SK-N-SH (cell line): ENCODE results near the gene TBC1D30. TPM values are rescaled to one million over a fixed set of nuclear protein-coding genes. Genes with fewer than 3 reads are reported as not detected.

Experiments used
- CTCF ChIA-PET: fragments of 300-600, 350-600 bp; formaldehyde crosslinking; extraction: SDS; loops from one replicate; lab custom pipeline; 2021; lab: Yijun Ruan, JAX
- POLR2A ChIA-PET: fragments of 350-600 bp; sonication (Branson Sonifier 250); formaldehyde crosslinking; extraction: SDS; loops from one replicate; lab custom pipeline; 2020; ENCODE audit warnings: antibody characterized with exemption, inconsistent platforms; lab: Yijun Ruan, JAX
- DNase-seq: peaks from one replicate; pipeline ENCODE4 v3.0.0; 2012
- H2AFZ ChIP-seq: fragments of 200-600 bp; sonication (generic); 2 replicates; pipeline ENCODE4 v1.8.1; 2016; ENCODE audit warnings: antibody characterized with exemption, mild to moderate bottlenecking, low read depth
- H3F3A ChIP-seq: fragments of 200-600 bp; sonication (generic); replicated peaks from 2 replicates; pipeline ENCODE3; 2016; ENCODE audit warnings: antibody characterized with exemption, mild to moderate bottlenecking; ENCODE audit not compliant: insufficient read depth
- H3K27ac ChIP-seq, 2 experiments: fragments of 200-500 bp in 1 of 2; fragments of 200-600 bp in 1 of 2; sonication (Bioruptor generic) in 1 of 2; sonication (generic), shearing (Covaris generic) in 1 of 2; 2 replicates each; pipeline versions ENCODE4 v1.5.1 to v1.6.1; 2014 to 2016; ENCODE audit warnings: low read depth in 2 of 2, inconsistent platforms in 1 of 2, low read length in 1 of 2, mild to moderate bottlenecking in 1 of 2, mixed read lengths in 1 of 2
- H3K27me3 ChIP-seq: fragments of 200-600 bp; sonication (generic), shearing (Covaris generic); 2 replicates; pipeline ENCODE4 v1.6.1; 2016; ENCODE audit warnings: mixed run types; ENCODE audit not compliant: insufficient read depth
- H3K36me3 ChIP-seq, 2 experiments: fragments of 200-500 bp in 1 of 2; fragments of 200-600 bp in 1 of 2; sonication (Bioruptor generic) in 1 of 2; sonication (generic) in 1 of 2; replicated peaks in 1 of 2; 2 replicates each; pipeline versions ENCODE3 to v1.5.1; 2014 to 2016; ENCODE audit warnings: low read length in 1 of 2, mild to moderate bottlenecking in 1 of 2; ENCODE audit not compliant: insufficient read depth in 2 of 2, control insufficient read depth in 1 of 2
- H3K4me1 ChIP-seq, 2 experiments: fragments of 200-500 bp in 1 of 2; fragments of 200-600 bp in 1 of 2; sonication (Bioruptor generic) in 1 of 2; sonication (generic), shearing (Covaris generic) in 1 of 2; 2 replicates each; pipeline versions ENCODE4 v1.5.1 to v1.6.1; 2014 to 2016; ENCODE audit warnings: low read depth in 1 of 2, low read length in 1 of 2, mixed run types in 1 of 2; ENCODE audit not compliant: insufficient read depth in 2 of 2, control insufficient read depth in 1 of 2
- H3K4me2 ChIP-seq: fragments of 200-600 bp; sonication (generic), shearing (Covaris generic); 2 replicates; pipeline ENCODE4 v1.6.1; 2017; ENCODE audit warnings: mixed run types
- H3K4me3 ChIP-seq, 2 experiments: fragments of 200-500 bp in 1 of 2; fragments of 200-600 bp in 1 of 2; sonication (Bioruptor generic) in 1 of 2; sonication (generic), shearing (Covaris generic) in 1 of 2; 2 replicates each; pipeline versions ENCODE4 v1.5.1 to v1.8.1; 2014 to 2016; ENCODE audit warnings: low read depth in 2 of 2, inconsistent platforms in 1 of 2, low read length in 1 of 2, mild to moderate bottlenecking in 1 of 2, mixed read lengths in 1 of 2, moderate library complexity in 1 of 2
- H3K79me2 ChIP-seq: fragments of 200-600 bp; sonication (generic); 2 replicates; pipeline ENCODE4 v1.8.1; 2017; ENCODE audit warnings: mild to moderate bottlenecking; ENCODE audit not compliant: insufficient read depth
- H3K9ac ChIP-seq: fragments of 200-600 bp; sonication (generic); 2 replicates; pipeline ENCODE4 v1.6.1; 2017; ENCODE audit warnings: mixed run types
- H3K9me2 ChIP-seq: fragments of 200-600 bp; sonication (generic); 2 replicates; pipeline ENCODE4 v1.6.1; 2017; ENCODE audit warnings: mixed run types
- H3K9me3 ChIP-seq: fragments of 200-600 bp; sonication (generic); 2 replicates; pipeline ENCODE4 v1.6.1; 2017; ENCODE audit warnings: mixed run types, mild to moderate bottlenecking, moderate library complexity
- H4K20me1 ChIP-seq: fragments of 200-600 bp; sonication (generic); 2 replicates; pipeline ENCODE4 v1.6.1; 2017; ENCODE audit warnings: mild to moderate bottlenecking, mixed run types; ENCODE audit not compliant: insufficient read depth
- ELF1 ChIP-seq: IDR thresholded peaks from 2 replicates; pipeline ENCODE4 v1.4.0; 2012
- EP300 ChIP-seq, 2 experiments: IDR thresholded peaks; 2 replicates each; pipeline versions ENCODE4 v1.4.0 to v1.6.1; 2012; ENCODE audit warnings: borderline replicate concordance in 1 of 2, low read depth in 1 of 2, low read length in 1 of 2
- FOXM1 ChIP-seq: IDR thresholded peaks from 2 replicates; pipeline ENCODE4 v1.4.0; 2012; ENCODE audit warnings: low read depth, mild to moderate bottlenecking
- GATA2 ChIP-seq: sonication (generic); formaldehyde crosslinking; IDR thresholded peaks from 2 replicates; pipeline ENCODE4 v1.5.0; 2020; ENCODE audit warnings: mild to moderate bottlenecking, missing genetic modification reagents
- IRF3 ChIP-seq: fragments of 150-350 bp; IDR thresholded peaks from 2 replicates; pipeline ENCODE4 v1.6.1; 2016; ENCODE audit warnings: mild to moderate bottlenecking, low read depth, low read length
- NFIC ChIP-seq: IDR thresholded peaks from 2 replicates; pipeline ENCODE4 v1.4.0; 2012; ENCODE audit warnings: borderline replicate concordance
- NRF1 ChIP-seq: IDR thresholded peaks from 2 replicates; pipeline ENCODE4 v1.6.1; 2012; ENCODE audit warnings: low read depth, mild to moderate bottlenecking, low read length
- PBX3 ChIP-seq: IDR thresholded peaks from 2 replicates; pipeline ENCODE4; 2012
- RAD21 ChIP-seq: IDR thresholded peaks from 2 replicates; pipeline ENCODE4 v1.6.1; 2012; ENCODE audit warnings: mild to moderate bottlenecking, low read length
- RCOR1 ChIP-seq: fragments of 150-350 bp; IDR thresholded peaks from 2 replicates; pipeline ENCODE4 v1.6.1; 2017; ENCODE audit warnings: antibody characterized with exemption, low read length
- SMC3 ChIP-seq: IDR thresholded peaks from 2 replicates; pipeline ENCODE4 v1.6.1; 2012; ENCODE audit warnings: low read depth, low read length, improper control_type of control experiment
- TAF1 ChIP-seq: IDR thresholded peaks from 2 replicates; pipeline ENCODE4 v1.6.1; 2012; ENCODE audit warnings: low read depth, mild to moderate bottlenecking, low read length, moderate library complexity, borderline replicate concordance
- TCF12 ChIP-seq: IDR thresholded peaks from 2 replicates; pipeline ENCODE4 v1.4.0; 2012
- USF2 ChIP-seq: fragments of 150-350 bp; IDR thresholded peaks from 2 replicates; pipeline ENCODE4 v1.6.1; 2017; ENCODE audit warnings: antibody characterized with exemption, low read length, low read depth, borderline replicate concordance
- YY1 ChIP-seq: IDR thresholded peaks from 2 replicates; pipeline ENCODE4 v1.4.0; 2012; ENCODE audit warnings: low read depth, mild to moderate bottlenecking
- WGBS: methylation state at CpG from one replicate; pipeline ENCODE4 v1.1.6; 2017; ENCODE audit warnings: low lambda C conversion rate; 5-methylcytosine and 5-hydroxymethylcytosine counted together
- polyA plus RNA-seq, 3 experiments: library from polyadenylated mRNA; depleted of rRNA; stranded (reverse); fragments of >200 nt; gene quantifications; 2 replicates each; pipeline ENCODE4 v1.2.3, GENCODE V29; 2012
- TF ChIP-seq, protein P1 (sequence below): fragments of 200-600 bp; sonication (generic); IDR thresholded peaks from 2 replicates; pipeline ENCODE4 v1.6.1; 2017; ENCODE audit warnings: antibody characterized with exemption, mild to moderate bottlenecking, moderate library complexity
- TF ChIP-seq, protein P2 (sequence below): IDR thresholded peaks from 2 replicates; pipeline ENCODE4 v1.6.1; 2012; ENCODE audit warnings: mild to moderate bottlenecking, low read depth, low read length, moderate library complexity

The TBC1D30 gene
- polyA plus RNA-seq, 1 of the 3 experiments (the other 2 are of a cell fraction), result 0.23 TPM

GRCh38 chr12:64890873-64891468 lies 66.5 kb downstream of the TBC1D30 start:
- Histone ChIP-seq H3K36me3 (no peaks in the 10 kb centered on the region), H3K9me2 (no peaks in the 10 kb centered on the region), H3K27ac (no peak overlapping the region), H3K4me3 (no peak overlapping the region; a peak in 1 of 4 replicates), H3K9ac (no peak overlapping the region), H3K4me1 (no peaks in the 10 kb centered on the region; a peak in 1 of 4 replicates), H3K4me2 (no peak overlapping the region), H3F3A (peaks cover 15% of the 10 kb centered on the region), H3K9me3 (no peaks in the 10 kb centered on the region), H2AFZ (no peak overlapping the region), H4K20me1 (no peaks in the 10 kb centered on the region), H3K79me2 (no peaks in the 10 kb centered on the region), H3K27me3 (no peaks in the 10 kb centered on the region)
- TF ChIP-seq TAF1 (no peak), FOXM1 (no peak), RAD21 (peak; percentile 95), USF2 (no peak), IRF3 (no peak), PBX3 (no peak), NRF1 (no peak), TCF12 (no peak), RCOR1 (no peak), NFIC (no peak), GATA2 (CRISPR knock-in tag) (no peak), YY1 (no peak), SMC3 (peak; percentile 86), EP300 (IDR thresholded peaks at IDR 0.05; ENCODE audit: borderline replicate concordance in 1 of 2, low read depth in 1 of 2, low read length in 1 of 2) (no peak), ELF1 (no peak)
- TF ChIP-seq, protein P1, sequence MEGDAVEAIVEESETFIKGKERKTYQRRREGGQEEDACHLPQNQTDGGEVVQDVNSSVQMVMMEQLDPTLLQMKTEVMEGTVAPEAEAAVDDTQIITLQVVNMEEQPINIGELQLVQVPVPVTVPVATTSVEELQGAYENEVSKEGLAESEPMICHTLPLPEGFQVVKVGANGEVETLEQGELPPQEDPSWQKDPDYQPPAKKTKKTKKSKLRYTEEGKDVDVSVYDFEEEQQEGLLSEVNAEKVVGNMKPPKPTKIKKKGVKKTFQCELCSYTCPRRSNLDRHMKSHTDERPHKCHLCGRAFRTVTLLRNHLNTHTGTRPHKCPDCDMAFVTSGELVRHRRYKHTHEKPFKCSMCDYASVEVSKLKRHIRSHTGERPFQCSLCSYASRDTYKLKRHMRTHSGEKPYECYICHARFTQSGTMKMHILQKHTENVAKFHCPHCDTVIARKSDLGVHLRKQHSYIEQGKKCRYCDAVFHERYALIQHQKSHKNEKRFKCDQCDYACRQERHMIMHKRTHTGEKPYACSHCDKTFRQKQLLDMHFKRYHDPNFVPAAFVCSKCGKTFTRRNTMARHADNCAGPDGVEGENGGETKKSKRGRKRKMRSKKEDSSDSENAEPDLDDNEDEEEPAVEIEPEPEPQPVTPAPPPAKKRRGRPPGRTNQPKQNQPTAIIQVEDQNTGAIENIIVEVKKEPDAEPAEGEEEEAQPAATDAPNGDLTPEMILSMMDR, result peak; percentile 80
- TF ChIP-seq, protein P2, sequence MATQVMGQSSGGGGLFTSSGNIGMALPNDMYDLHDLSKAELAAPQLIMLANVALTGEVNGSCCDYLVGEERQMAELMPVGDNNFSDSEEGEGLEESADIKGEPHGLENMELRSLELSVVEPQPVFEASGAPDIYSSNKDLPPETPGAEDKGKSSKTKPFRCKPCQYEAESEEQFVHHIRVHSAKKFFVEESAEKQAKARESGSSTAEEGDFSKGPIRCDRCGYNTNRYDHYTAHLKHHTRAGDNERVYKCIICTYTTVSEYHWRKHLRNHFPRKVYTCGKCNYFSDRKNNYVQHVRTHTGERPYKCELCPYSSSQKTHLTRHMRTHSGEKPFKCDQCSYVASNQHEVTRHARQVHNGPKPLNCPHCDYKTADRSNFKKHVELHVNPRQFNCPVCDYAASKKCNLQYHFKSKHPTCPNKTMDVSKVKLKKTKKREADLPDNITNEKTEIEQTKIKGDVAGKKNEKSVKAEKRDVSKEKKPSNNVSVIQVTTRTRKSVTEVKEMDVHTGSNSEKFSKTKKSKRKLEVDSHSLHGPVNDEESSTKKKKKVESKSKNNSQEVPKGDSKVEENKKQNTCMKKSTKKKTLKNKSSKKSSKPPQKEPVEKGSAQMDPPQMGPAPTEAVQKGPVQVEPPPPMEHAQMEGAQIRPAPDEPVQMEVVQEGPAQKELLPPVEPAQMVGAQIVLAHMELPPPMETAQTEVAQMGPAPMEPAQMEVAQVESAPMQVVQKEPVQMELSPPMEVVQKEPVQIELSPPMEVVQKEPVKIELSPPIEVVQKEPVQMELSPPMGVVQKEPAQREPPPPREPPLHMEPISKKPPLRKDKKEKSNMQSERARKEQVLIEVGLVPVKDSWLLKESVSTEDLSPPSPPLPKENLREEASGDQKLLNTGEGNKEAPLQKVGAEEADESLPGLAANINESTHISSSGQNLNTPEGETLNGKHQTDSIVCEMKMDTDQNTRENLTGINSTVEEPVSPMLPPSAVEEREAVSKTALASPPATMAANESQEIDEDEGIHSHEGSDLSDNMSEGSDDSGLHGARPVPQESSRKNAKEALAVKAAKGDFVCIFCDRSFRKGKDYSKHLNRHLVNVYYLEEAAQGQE, result no peak
- 49% methylated on average over 6 of the region's 6 CpGs for WGBS
- CTCF ChIA-PET, result interaction anchor here (0.6 to 6.2 kb wide), 63 partner anchors 9 to 1875 kb away, joined by 3 to 59 read pairs (median 4); partner anchors contain the start of gene WIF1
- peak; percentile 54 for DNase-seq
- POLR2A ChIA-PET, result no interaction called here
